Activated naive CD8-positive, alpha-beta T cell treated with anti-CD3 and anti-CD28 coated beads, Interleukin-2, amount 10 ng/mL, durations not matched to agents 7 days and 5 days (primary cell): ENCODE results near the gene CDC25B. TPM values are rescaled to one million over a fixed set of nuclear protein-coding genes. Genes with fewer than 3 reads are reported as not detected.
A peak's percentile ranks its signal among the peaks of the same experiment; 100 is the strongest.
"Not testable (repeated sequence)": the region's sequence is repeated elsewhere in the genome, so short reads cannot be mapped to it uniquely, and the experiment has no call there.

Source experiments
- ATAC-seq: fragments of 150-1000 bp; cut with Tn5 transposase; one replicate; pipeline ENCODE4 v1.10.0; 2021; ENCODE audit warnings: low read depth, moderate library complexity
- POLR2A ChIA-PET: fragments of 350-600 bp; sonication (Branson Sonifier 250); formaldehyde crosslinking; loops from one replicate; lab custom pipeline; 2021; ENCODE audit warnings: antibody characterized with exemption; lab: Charles Lee
- DNase-seq: peaks from one replicate; pipeline ENCODE4 v3.0.0; 2021
- H3K27ac Mint-ChIP-seq: one replicate; pipeline ENCODE4 v1.8.0; 2022; ENCODE audit warnings: mild to moderate bottlenecking, mixed read lengths
- H3K27me3 Mint-ChIP-seq: one replicate; pipeline ENCODE4 v1.8.0; 2022; ENCODE audit warnings: mild to moderate bottlenecking, moderate library complexity, mixed read lengths
- H3K36me3 Mint-ChIP-seq: one replicate; pipeline ENCODE4 v1.8.0; 2021; ENCODE audit warnings: mild to moderate bottlenecking, mixed read lengths
- H3K4me1 Mint-ChIP-seq: one replicate; pipeline ENCODE4 v1.8.0; 2021; ENCODE audit warnings: mixed read lengths
- H3K4me3 Mint-ChIP-seq: one replicate; pipeline ENCODE4 v1.8.0; 2022; ENCODE audit warnings: mild to moderate bottlenecking, moderate library complexity, mixed read lengths
- H3K9me3 Mint-ChIP-seq: one replicate; pipeline ENCODE4 v1.8.0; 2021; ENCODE audit warnings: mixed read lengths
- total RNA-seq, 2 experiments: library from RNA; stranded (reverse); gene quantifications; one replicate each; pipeline ENCODE4 v1.2.3, GENCODE V29; 2021

CDC25B gene
- total RNA-seq, 2 experiments from 2014 or later = 263 to 264 TPM

- H3K27me3 Mint-ChIP-seq = no peaks in the 10 kb centered on the region
- no peaks in the 10 kb centered on the region for H3K9me3 Mint-ChIP-seq
- H3K27ac Mint-ChIP-seq = peak overlapping the region; percentile 90
- ATAC-seq (no peak), DNase-seq (no peak)
- peaks cover 2% of the 10 kb centered on the region for H3K36me3 Mint-ChIP-seq
- peaks cover 48% of the 10 kb centered on the region for H3K4me1 Mint-ChIP-seq
- H3K4me3 Mint-ChIP-seq = no peak overlapping the region
- POLR2A ChIA-PET = interaction anchor here (0.6 to 4.0 kb wide), 6 partner anchors 18 to 32 kb away, joined by 3 to 52 read pairs (median 8); partner anchors contain the start of genes CDC25B and CENPB
Measured at GRCh38 chr20:3818155-3819151, 22.3 kb downstream of the CDC25B start.

GRCh38 chr20:3819411-3820047 is 23.4 kb downstream of the CDC25B start:
- Mint-ChIP-seq H3K27me3 (no peaks in the 10 kb centered on the region), H3K27ac (peak overlapping the region; percentile 90), H3K9me3 (no peaks in the 10 kb centered on the region), H3K4me1 (peaks cover 44% of the 10 kb centered on the region), H3K4me3 (peak overlapping the region; percentile 84), H3K36me3 (peaks cover 2% of the 10 kb centered on the region)
- DNase-seq = no peak
- ATAC-seq = no peak
- POLR2A ChIA-PET = interaction anchor here (0.6 to 4.0 kb wide), 14 partner anchors 8 to 551 kb away, joined by 3 to 52 read pairs (median 9); partner anchors contain the start of genes ADISSP, CDC25B, CENPB and MAVS

- POLR2A ChIA-PET = interaction anchor here (0.6 to 4.0 kb wide), 21 partner anchors 9 to 550 kb away, joined by 3 to 52 read pairs (median 4); partner anchors contain the start of genes ADISSP, CDC25B, CENPB and MAVS
- H3K36me3 Mint-ChIP-seq = peaks cover 2% of the 10 kb centered on the region
- peak within 1 kb of the TSS; percentile 98 for H3K27ac Mint-ChIP-seq
- peaks cover 40% of the 10 kb centered on the region for H3K4me1 Mint-ChIP-seq
- H3K4me3 Mint-ChIP-seq = peak within 1 kb of the TSS; percentile 86
- ATAC-seq = peak; percentile 81
- DNase-seq = peak; percentile 97
- no peaks in the 10 kb centered on the region for H3K27me3 Mint-ChIP-seq
- no peaks in the 10 kb centered on the region for H3K9me3 Mint-ChIP-seq
Measured at GRCh38 chr20:3820048-3820900, 24.2 kb downstream of the CDC25B start, which contains the start of gene AP5S1. Gene AP5S1, plus strand, starts transcription at chr20:3820547. Its CDS starts 1,571 bp downstream, at chr20:3822118.

- H3K4me1 Mint-ChIP-seq = peaks cover 32% of the 10 kb centered on the region
- H3K27me3 Mint-ChIP-seq = no peaks in the 10 kb centered on the region
- peak overlapping the region; percentile 86 for H3K4me3 Mint-ChIP-seq
- peaks cover 2% of the 10 kb centered on the region for H3K36me3 Mint-ChIP-seq
- POLR2A ChIA-PET = interaction anchor here (0.7 to 4.0 kb wide), 17 partner anchors 10 to 67 kb away, joined by 3 to 52 read pairs (median 5); partner anchors contain the start of genes ADISSP, CDC25B, CENPB and SPEF1
- DNase-seq = no peak
- ATAC-seq = no peak
- H3K27ac Mint-ChIP-seq = peak overlapping the region; percentile 98
- no peaks in the 10 kb centered on the region for H3K9me3 Mint-ChIP-seq
Measured at GRCh38 chr20:3820901-3821727, 25.0 kb downstream of the CDC25B start.

GRCh38 chr20:3821996-3822395 is 25.9 kb downstream of the CDC25B start:
- peaks cover 4% of the 10 kb centered on the region for H3K36me3 Mint-ChIP-seq
- H3K9me3 Mint-ChIP-seq = no peaks in the 10 kb centered on the region
- peaks cover 27% of the 10 kb centered on the region for H3K4me1 Mint-ChIP-seq
- DNase-seq (no peak), ATAC-seq (no peak)
- POLR2A ChIA-PET = interaction anchor here (2.2 to 4.0 kb wide), 3 partner anchors 16 to 54 kb away, joined by 13 to 52 read pairs (median 24); partner anchors contain the start of genes ADISSP and CENPB
- H3K27me3 Mint-ChIP-seq = no peaks in the 10 kb centered on the region
- H3K27ac Mint-ChIP-seq = peak overlapping the region; percentile 98
- peak overlapping the region; percentile 86 for H3K4me3 Mint-ChIP-seq

- H3K4me3 Mint-ChIP-seq = no peak overlapping the region
Measured at GRCh38 chr20:3823881-3824280, 27.8 kb downstream of the CDC25B start.

GRCh38 chr20:3825526-3825925 is 29.4 kb downstream of the CDC25B start:
- no peaks in the 10 kb centered on the region for H3K27me3 Mint-ChIP-seq
- POLR2A ChIA-PET = no interaction called here
- no peak overlapping the region for H3K27ac Mint-ChIP-seq
- H3K36me3 Mint-ChIP-seq = peaks cover 8% of the 10 kb centered on the region
- no peak for ATAC-seq
- no peak overlapping the region for H3K4me3 Mint-ChIP-seq
- H3K9me3 Mint-ChIP-seq = no peaks in the 10 kb centered on the region
- peaks cover 11% of the 10 kb centered on the region for H3K4me1 Mint-ChIP-seq
- DNase-seq = no peak

More at GRCh38 chr20:3823881-3824280, 27.8 kb downstream of the CDC25B start:
- Mint-ChIP-seq H3K27ac (no peak overlapping the region), H3K9me3 (no peaks in the 10 kb centered on the region), H3K27me3 (no peaks in the 10 kb centered on the region), H3K36me3 (peaks cover 4% of the 10 kb centered on the region), H3K4me1 (peaks cover 21% of the 10 kb centered on the region)
- ATAC-seq = no peak
- POLR2A ChIA-PET = interaction anchor here (0.6 kb wide), 1 partner anchor 15 kb away, joined by 3 read pairs; no protein-coding TSS in a partner anchor
- no peak for DNase-seq

GRCh38 chr20:3826420-3826819 is 30.3 kb downstream of the CDC25B start:
- Mint-ChIP-seq H3K36me3 (peaks cover 9% of the 10 kb centered on the region), H3K4me3 (no peak overlapping the region), H3K9me3 (no peaks in the 10 kb centered on the region), H3K27me3 (no peaks in the 10 kb centered on the region), H3K27ac (no peak overlapping the region), H3K4me1 (peaks cover 9% of the 10 kb centered on the region)
- POLR2A ChIA-PET = interaction anchor here (0.6 kb wide), 1 partner anchor 65 kb away, joined by 3 read pairs; no protein-coding TSS in a partner anchor
- ATAC-seq = no peak
- no peak for DNase-seq

- no peak for ATAC-seq
- POLR2A ChIA-PET = interaction anchor here (1.5 kb wide), 1 partner anchor 42 kb away, joined by 3 read pairs; the partner anchor contains the start of gene CENPB
Measured at GRCh38 chr20:3828798-3829197, 32.7 kb downstream of the CDC25B start.

GRCh38 chr20:3829891-3830290 is 33.8 kb downstream of the CDC25B start:
- ATAC-seq, H3K9me3 Mint-ChIP-seq, H3K36me3 Mint-ChIP-seq, H3K4me1 Mint-ChIP-seq, H3K27me3 Mint-ChIP-seq, H3K27ac Mint-ChIP-seq, DNase-seq, POLR2A ChIA-PET, H3K4me3 Mint-ChIP-seq: not testable (repeated sequence)

More at GRCh38 chr20:3828798-3829197, 32.7 kb downstream of the CDC25B start:
- Mint-ChIP-seq H3K27me3 (no peaks in the 10 kb centered on the region), H3K27ac (no peak overlapping the region), H3K4me1 (peaks cover 5% of the 10 kb centered on the region), H3K4me3 (no peak overlapping the region), H3K36me3 (peaks cover 7% of the 10 kb centered on the region), H3K9me3 (no peaks in the 10 kb centered on the region)
- no peak for DNase-seq

GRCh38 chr20:3836132-3836531 is 40.0 kb downstream of the CDC25B start:
- POLR2A ChIA-PET = interaction anchor here (0.7 kb wide), 1 partner anchor 237 kb away, joined by 5 read pairs; no protein-coding TSS in a partner anchor
- no peaks in the 10 kb centered on the region for H3K27me3 Mint-ChIP-seq
- peaks cover 8% of the 10 kb centered on the region for H3K4me1 Mint-ChIP-seq
- no peak for ATAC-seq
- no peak overlapping the region for H3K27ac Mint-ChIP-seq
- no peaks in the 10 kb centered on the region for H3K9me3 Mint-ChIP-seq
- no peak for DNase-seq
- peaks cover 2% of the 10 kb centered on the region for H3K36me3 Mint-ChIP-seq
- no peak overlapping the region for H3K4me3 Mint-ChIP-seq
